Rectal smooth muscle tissue (tissue), 1 donor: ENCODE measurements around the gene GDF2.

ENCODE experiments used
- H3K27ac ChIP-seq: one replicate; pipeline ENCODE4 v1.7.0; 2013; ENCODE audit warnings: low read depth, low read length, inconsistent platforms
- H3K27me3 ChIP-seq: one replicate; pipeline ENCODE4 v1.7.0; 2013; ENCODE audit warnings: low read length; ENCODE audit not compliant: control insufficient read depth, insufficient read depth
- H3K36me3 ChIP-seq: one replicate; pipeline ENCODE4 v1.7.0; 2013; ENCODE audit warnings: low read length; ENCODE audit not compliant: control insufficient read depth, insufficient read depth
- H3K4me1 ChIP-seq: one replicate; pipeline ENCODE4 v1.7.0; 2013; ENCODE audit warnings: low read length; ENCODE audit not compliant: control insufficient read depth, insufficient read depth
- H3K4me3 ChIP-seq: one replicate; pipeline ENCODE4 v1.7.0; 2013; ENCODE audit warnings: low read length
- H3K9ac ChIP-seq: one replicate; pipeline ENCODE4 v1.7.0; 2013; ENCODE audit warnings: low read length

Gene GDF2

DNA sequence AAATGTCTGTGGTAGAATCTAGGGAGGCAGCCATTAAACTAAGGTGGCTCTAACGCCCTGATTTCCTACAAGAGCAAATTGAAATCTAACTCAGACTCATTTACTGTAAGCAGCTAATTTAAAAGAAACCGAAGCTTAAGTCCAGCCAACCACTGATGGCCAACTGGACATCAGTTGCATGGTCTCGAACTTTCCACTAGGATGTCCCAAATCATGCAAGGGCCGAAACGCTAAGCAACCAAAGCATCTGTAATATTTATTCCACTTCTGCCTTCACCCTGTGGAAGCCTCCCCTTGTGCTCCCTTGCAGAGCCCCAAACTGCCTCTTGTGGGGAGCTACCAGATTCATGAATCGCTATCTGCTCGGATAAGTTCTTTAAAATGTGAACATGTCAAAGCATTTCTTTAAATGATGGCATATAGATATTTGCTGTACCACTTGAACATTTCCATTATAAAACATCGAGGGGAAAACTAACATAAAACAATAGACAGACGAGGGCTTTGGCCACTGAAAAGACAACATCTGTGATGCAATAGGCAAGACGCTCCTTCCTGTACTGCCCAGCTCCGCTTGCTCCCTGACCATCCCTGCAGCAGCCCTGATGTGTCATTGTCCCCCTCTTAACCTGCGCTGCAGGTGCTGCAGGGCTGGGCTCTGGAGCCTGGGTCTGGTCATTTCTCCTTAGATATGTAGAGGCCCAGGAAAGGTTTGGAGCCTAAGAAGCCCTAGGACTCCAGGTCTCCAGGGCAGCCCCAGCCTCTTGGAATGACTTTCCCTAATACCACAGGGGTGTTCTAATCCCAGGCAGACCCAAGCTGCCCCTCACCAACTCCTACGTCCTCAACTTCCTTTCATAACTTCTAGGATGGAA lies 23.0 kb downstream of the GDF2 start:
- Histone ChIP-seq H3K27me3 (no peaks in the 10 kb centered on the region), H3K4me3 (no peak overlapping the region), H3K4me1 (no peaks in the 10 kb centered on the region), H3K9ac (no peak overlapping the region), H3K36me3 (no peaks in the 10 kb centered on the region), H3K27ac (no peak overlapping the region)

DNA sequence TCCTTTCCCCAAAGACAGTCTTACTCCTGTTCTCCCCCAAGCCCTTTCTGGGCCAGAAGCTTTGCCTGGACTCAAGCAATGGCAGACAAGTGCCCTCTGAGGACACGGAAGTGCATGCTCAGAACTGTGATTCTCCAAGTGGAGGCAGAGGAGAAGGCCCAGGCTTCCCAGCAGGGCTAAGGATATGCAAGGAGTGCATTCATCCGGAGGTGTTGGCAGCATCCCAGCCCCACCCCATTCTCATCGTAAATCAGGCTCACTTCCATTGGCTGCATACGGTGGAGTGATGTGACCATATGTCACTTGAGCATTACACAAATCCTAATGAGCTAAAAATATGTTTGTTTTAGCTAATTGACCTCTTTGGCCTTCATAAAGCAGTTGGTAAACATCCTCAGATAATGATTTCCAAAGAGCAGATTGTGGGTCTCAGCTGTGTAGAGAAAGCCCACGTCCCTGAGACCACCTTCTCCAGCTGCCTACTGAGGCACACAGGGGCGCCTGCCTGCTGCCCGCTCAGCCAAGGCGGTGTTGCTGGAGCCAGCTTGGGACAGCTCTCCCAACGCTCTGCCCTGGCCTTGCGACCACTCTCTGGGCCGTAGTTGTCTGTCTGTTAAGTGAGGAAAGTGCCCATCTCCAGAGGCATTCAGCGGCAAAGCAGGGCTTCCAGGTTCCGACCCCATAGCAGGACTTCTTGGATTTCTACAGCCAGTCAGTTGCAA lies 24.5 kb downstream of the GDF2 start:
- Histone ChIP-seq H3K36me3 (no peaks in the 10 kb centered on the region), H3K27ac (no peak overlapping the region), H3K9ac (no peak overlapping the region), H3K27me3 (no peaks in the 10 kb centered on the region), H3K4me1 (no peaks in the 10 kb centered on the region), H3K4me3 (no peak overlapping the region)

- Histone ChIP-seq H3K9ac (no peak overlapping the region), H3K27me3 (no peaks in the 10 kb centered on the region), H3K36me3 (no peaks in the 10 kb centered on the region), H3K4me3 (no peak overlapping the region), H3K4me1 (no peaks in the 10 kb centered on the region), H3K27ac (no peak overlapping the region)
Measured at GRCh38 chr10:47347303-47347675, 25.0 kb downstream of the GDF2 start.

- Histone ChIP-seq H3K27me3 (no peaks in the 10 kb centered on the region), H3K4me1 (no peaks in the 10 kb centered on the region), H3K36me3 (no peaks in the 10 kb centered on the region), H3K4me3 (no peak within 1 kb of the TSS), H3K9ac (no peak within 1 kb of the TSS), H3K27ac (no peak within 1 kb of the TSS)
Measured at GRCh38 chr10:47348138-47348651, 25.9 kb downstream of the GDF2 start, which contains the start of gene RBP3. Gene RBP3 (plus strand): TSS chr10:47348363. CDS start chr10:47348485, 122 bp downstream.

GRCh38 chr10:47348661-47349470 lies 26.6 kb downstream of the GDF2 start:
- Histone ChIP-seq H3K4me3 (no peak overlapping the region), H3K36me3 (no peaks in the 10 kb centered on the region), H3K4me1 (no peaks in the 10 kb centered on the region), H3K9ac (no peak overlapping the region), H3K27ac (no peak overlapping the region), H3K27me3 (no peaks in the 10 kb centered on the region)

GRCh38 chr10:47349516-47349915 lies 27.3 kb downstream of the GDF2 start:
- Histone ChIP-seq H3K36me3 (no peaks in the 10 kb centered on the region), H3K27ac (no peak overlapping the region), H3K4me1 (no peaks in the 10 kb centered on the region), H3K9ac (no peak overlapping the region), H3K4me3 (no peak overlapping the region), H3K27me3 (no peaks in the 10 kb centered on the region)

DNA sequence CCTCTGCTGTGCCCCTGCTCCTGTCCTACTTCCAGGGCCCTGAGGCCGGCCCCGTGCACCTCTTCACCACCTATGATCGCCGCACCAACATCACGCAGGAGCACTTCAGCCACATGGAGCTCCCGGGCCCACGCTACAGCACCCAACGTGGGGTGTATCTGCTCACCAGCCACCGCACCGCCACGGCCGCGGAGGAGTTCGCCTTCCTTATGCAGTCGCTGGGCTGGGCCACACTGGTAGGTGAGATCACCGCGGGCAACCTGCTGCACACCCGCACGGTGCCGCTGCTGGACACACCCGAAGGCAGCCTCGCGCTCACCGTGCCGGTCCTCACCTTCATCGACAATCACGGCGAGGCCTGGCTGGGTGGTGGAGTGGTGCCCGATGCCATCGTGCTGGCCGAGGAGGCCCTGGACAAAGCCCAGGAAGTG lies 27.7 kb downstream of the GDF2 start:
- H3K9ac ChIP-seq, result no peak overlapping the region
- no peak overlapping the region for H3K4me3 ChIP-seq
- H3K36me3 ChIP-seq, result no peaks in the 10 kb centered on the region
- no peaks in the 10 kb centered on the region for H3K27me3 ChIP-seq
- H3K4me1 ChIP-seq, result no peaks in the 10 kb centered on the region
- H3K27ac ChIP-seq, result no peak overlapping the region

GRCh38 chr10:47350671-47351640 lies 28.7 kb downstream of the GDF2 start:
- no peak overlapping the region for H3K9ac ChIP-seq
- H3K27me3 ChIP-seq, result no peaks in the 10 kb centered on the region
- no peaks in the 10 kb centered on the region for H3K4me1 ChIP-seq
- H3K27ac ChIP-seq, result no peak overlapping the region
- no peaks in the 10 kb centered on the region for H3K36me3 ChIP-seq
- no peak overlapping the region for H3K4me3 ChIP-seq

- Histone ChIP-seq H3K36me3 (no peaks in the 10 kb centered on the region), H3K27me3 (no peaks in the 10 kb centered on the region), H3K27ac (no peak overlapping the region), H3K9ac (no peak overlapping the region), H3K4me1 (no peaks in the 10 kb centered on the region), H3K4me3 (no peak overlapping the region)
Measured at GRCh38 chr10:47351899-47352815, 29.9 kb downstream of the GDF2 start.

- H3K27me3 ChIP-seq, result no peaks in the 10 kb centered on the region
- no peak overlapping the region for H3K9ac ChIP-seq
- no peak overlapping the region for H3K4me3 ChIP-seq
- H3K27ac ChIP-seq, result no peak overlapping the region
- H3K36me3 ChIP-seq, result no peaks in the 10 kb centered on the region
- no peaks in the 10 kb centered on the region for H3K4me1 ChIP-seq
Measured at GRCh38 chr10:47353351-47353750, 31.1 kb downstream of the GDF2 start.

DNA sequence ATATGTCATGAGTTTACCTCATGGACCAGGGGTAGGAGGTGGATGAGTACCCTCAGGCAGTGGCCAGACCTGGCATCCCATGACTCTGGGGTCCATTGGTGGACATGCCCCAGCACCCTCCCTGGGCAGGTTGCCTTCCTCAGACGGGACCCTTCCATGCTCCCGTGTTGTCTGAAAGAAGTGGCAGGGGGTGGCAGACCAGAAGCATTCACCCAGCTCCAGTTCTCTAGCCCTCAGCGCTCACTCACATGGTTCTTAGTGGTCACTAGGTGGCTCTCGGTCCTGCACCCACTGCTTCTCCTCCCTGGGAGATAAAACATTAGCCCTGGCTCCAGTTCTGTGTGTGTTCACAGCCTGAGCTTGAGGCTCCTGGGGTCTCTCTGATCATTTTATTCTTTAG lies 31.9 kb downstream of the GDF2 start:
- H3K9ac ChIP-seq, result no peak overlapping the region
- H3K4me1 ChIP-seq, result no peaks in the 10 kb centered on the region
- no peaks in the 10 kb centered on the region for H3K36me3 ChIP-seq
- no peaks in the 10 kb centered on the region for H3K27me3 ChIP-seq
- H3K27ac ChIP-seq, result no peak overlapping the region
- no peak overlapping the region for H3K4me3 ChIP-seq
